Stimulated activated effector memory CD8-positive, alpha-beta T cell treated with anti-CD3 and anti-CD28 coated beads, Interleukin-12 subunit alpha, Interleukin-12 subunit beta, amount 100 ng/mL, for 72 hours (primary cell): ENCODE data around the gene CIDEA.
"Not testable (repeated sequence)": the region's sequence is repeated elsewhere in the genome, so short reads cannot be mapped to it uniquely, and the experiment has no call there.

ENCODE experiments used
- ATAC-seq: fragments of 150-1000 bp; cut with Tn5 transposase; 2 replicates; pipeline ENCODE4 v1.10.0; 2021
- DNase-seq, 2 donors: peaks; one replicate each; pipeline ENCODE4 v3.0.0; 2021 to 2022; ENCODE audit warnings: low spot score in 2 of 2
- H3K27ac Mint-ChIP-seq: one replicate; pipeline ENCODE4 v1.8.0; 2022; ENCODE audit warnings: mild to moderate bottlenecking, mixed read lengths
- H3K36me3 Mint-ChIP-seq: one replicate; pipeline ENCODE4 v1.8.0; 2022; ENCODE audit warnings: mild to moderate bottlenecking, mixed read lengths
- H3K4me1 Mint-ChIP-seq: one replicate; pipeline ENCODE4 v1.8.0; 2022; ENCODE audit warnings: mixed read lengths
- H3K4me3 Mint-ChIP-seq: one replicate; pipeline ENCODE4 v1.8.0; 2022; ENCODE audit warnings: mild to moderate bottlenecking, mixed read lengths
- H3K9me3 Mint-ChIP-seq: one replicate; pipeline ENCODE4 v1.8.0; 2022; ENCODE audit warnings: mixed read lengths

The CIDEA gene

DNA sequence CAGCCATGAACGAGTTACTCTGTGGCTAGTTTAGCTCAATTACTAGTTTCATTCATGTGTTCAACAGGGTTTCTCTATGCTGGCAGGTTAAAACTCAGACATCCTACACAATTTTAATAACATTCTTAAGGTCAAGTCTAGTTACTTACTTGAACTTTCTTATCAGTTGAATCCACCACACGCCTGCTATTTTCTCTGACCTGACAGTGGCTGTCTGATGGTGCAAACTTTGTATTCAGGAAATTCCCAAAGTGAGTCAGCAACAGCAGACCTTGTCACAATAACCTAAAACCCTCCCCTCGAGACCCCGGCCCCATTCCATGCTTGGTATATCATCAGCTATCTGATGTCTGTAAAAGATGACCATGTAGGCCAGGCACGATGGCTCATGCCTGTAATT is 20.8 kb upstream of the CIDEA start:
- no peaks in the 10 kb centered on the region for H3K4me1 Mint-ChIP-seq
- DNase-seq (no peak), ATAC-seq (no peak)
- H3K27ac Mint-ChIP-seq: no peak overlapping the region
- no peak overlapping the region for H3K4me3 Mint-ChIP-seq
- H3K9me3 Mint-ChIP-seq: no peaks in the 10 kb centered on the region
- no peaks in the 10 kb centered on the region for H3K36me3 Mint-ChIP-seq

DNA sequence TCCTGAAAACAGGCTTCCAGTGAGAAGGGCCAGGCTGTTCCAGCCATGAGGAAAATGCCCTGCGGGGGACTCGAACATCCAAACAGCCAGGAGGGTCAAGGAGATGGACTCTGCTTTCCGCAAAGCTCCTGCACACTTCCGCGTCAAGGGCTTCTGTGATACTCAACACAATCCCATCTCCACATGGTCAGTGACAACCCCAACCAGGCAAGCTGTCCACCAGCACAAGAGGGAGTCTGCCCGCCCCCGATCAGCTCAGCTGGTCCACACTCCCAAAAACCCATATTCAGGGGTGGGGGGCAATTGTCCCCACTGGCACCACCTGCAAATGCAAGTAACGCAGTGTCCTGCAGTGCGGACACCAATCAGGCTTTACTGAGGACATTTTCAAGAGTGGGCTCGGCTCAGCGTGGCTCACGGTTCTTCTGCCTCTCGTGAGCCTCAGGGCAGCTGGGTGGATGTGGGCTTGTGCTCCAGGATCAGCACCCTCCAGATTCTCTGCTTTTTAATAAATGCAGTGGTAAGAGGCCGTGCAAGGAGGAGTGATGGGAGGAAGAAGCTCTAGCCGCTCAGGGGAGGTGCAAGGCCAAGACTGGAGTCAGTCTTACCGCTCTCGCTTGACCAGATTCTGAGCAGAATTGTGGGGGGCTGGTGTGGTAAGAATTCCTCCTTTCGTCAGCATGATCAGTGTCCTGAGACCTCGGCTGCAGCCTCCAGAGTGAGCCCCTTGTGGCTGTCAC is 19.5 kb upstream of the CIDEA start:
- H3K9me3 Mint-ChIP-seq: no peaks in the 10 kb centered on the region
- DNase-seq: no peak
- no peak overlapping the region for H3K27ac Mint-ChIP-seq
- no peaks in the 10 kb centered on the region for H3K36me3 Mint-ChIP-seq
- ATAC-seq: no peak
- H3K4me1 Mint-ChIP-seq: no peaks in the 10 kb centered on the region
- no peak overlapping the region for H3K4me3 Mint-ChIP-seq

DNA sequence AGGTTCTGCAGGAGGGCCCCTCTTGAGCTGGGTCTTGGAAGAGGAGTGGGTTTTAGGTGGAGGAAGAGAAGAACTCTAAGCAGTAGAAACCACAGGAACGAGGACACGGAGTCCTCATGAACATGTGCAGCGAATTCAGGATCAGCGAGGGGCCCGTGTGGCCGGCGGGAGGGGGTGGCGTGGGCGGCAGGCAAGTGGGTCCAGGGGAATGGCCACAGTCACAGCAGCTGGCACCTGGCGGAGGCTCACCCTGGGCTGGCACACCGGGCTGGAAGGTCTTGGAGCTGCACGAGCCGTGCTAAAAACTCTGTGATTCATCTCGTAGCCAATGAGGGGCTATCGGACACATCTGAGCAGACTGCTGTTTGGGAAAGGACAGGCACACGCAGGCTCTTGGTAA is 18.0 kb upstream of the CIDEA start:
- no peak for ATAC-seq

DNA sequence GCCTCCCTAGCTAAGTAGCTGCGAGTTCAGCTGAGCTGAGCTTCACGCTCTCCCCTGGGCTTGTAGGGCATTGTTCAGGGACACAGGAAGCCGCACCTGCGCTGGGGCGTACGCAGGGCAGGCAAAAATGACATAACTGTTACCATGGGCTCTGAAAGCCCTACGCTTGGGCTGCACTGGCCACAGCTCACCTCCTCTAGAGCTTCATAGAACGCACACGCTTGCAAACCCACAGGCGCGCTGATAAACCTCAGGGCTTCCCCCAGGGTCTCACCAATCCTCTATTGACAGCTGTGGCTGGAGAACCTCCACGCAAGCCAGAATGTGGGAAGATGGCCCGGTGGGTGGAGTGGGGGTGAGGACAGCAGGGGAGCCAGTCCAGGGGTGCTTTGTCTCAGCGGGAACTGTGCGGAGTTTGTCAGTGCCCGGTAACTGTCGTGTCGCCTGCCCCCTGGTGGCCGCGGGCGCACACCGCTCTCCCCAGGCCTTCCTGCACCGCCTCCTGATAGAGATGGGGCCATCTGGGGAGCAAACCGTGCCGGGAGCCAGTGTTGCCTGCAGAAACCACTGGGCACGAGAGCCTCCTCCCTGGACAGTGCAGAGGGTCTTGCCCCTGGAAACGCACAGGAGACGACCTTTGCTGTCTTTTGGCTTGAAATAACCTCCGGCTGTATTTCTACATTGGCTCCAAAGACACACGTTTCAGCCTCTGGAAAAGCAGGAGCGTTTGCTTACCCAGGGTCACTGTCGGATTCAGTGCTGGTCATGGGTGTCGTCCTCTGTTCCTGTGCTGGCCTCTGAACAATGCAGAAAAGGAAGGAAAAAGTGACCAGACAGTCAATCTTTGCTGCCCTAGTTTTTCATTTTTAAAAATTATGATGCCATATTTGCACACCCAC is 17.0 kb upstream of the CIDEA start:
- Mint-ChIP-seq H3K4me1 (no peaks in the 10 kb centered on the region), H3K4me3 (no peak overlapping the region), H3K27ac (no peak overlapping the region), H3K9me3 (no peaks in the 10 kb centered on the region), H3K36me3 (no peaks in the 10 kb centered on the region)
- peak; percentile 65 to 88 for DNase-seq
- ATAC-seq: peak; percentile 90

More for the DNA sequence above, 18.0 kb upstream of the CIDEA start:
- Mint-ChIP-seq H3K36me3 (no peaks in the 10 kb centered on the region), H3K4me1 (no peaks in the 10 kb centered on the region), H3K4me3 (no peak overlapping the region), H3K27ac (no peak overlapping the region), H3K9me3 (no peaks in the 10 kb centered on the region)
- DNase-seq: no peak

DNA sequence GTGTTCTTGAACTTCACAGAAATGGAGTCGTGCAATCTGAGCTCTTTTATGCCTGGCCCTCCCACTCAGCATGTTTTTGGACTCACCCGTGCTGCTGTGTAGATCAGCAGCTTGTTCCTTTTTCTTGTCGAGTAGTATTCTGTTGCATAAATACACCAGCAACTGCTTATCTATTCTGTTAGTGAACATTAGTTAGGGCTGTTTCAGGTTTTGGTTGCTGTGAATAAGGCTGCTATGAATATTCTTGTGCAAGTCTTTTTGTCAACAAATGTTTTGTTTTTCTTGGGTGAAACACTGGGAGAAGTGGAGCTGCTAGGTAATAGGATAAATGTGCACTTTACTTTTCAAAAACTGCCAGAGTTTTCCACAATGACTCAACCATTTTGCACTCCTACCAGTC is 15.3 kb upstream of the CIDEA start:
- DNase-seq: no peak
- Mint-ChIP-seq H3K4me1 (no peaks in the 10 kb centered on the region), H3K27ac (no peak overlapping the region), H3K4me3 (no peak overlapping the region), H3K36me3 (no peaks in the 10 kb centered on the region), H3K9me3 (no peaks in the 10 kb centered on the region)
- ATAC-seq: no peak

DNA sequence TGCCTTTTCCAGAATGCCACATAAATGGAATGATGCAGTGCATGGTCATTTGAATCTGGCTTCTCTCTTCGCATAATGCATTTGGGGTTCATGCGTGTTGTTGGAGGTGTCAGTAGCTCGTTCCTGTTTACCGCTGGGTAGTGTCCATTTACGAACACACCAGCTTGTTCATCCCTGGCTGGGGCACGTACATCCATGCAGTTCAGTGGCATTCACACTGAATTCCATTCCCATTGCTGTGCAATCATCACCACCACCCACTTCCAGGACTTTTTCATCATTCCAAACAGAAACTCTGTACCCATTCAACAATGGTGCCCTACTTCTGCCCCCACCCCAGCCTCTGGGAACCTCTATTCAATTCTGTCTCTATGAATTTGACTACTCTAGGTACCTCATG is 14.7 kb upstream of the CIDEA start:
- ATAC-seq (no peak), DNase-seq (no peak)
- H3K4me1 Mint-ChIP-seq: no peaks in the 10 kb centered on the region
- no peaks in the 10 kb centered on the region for H3K9me3 Mint-ChIP-seq
- H3K27ac Mint-ChIP-seq: no peak overlapping the region
- no peak overlapping the region for H3K4me3 Mint-ChIP-seq
- no peaks in the 10 kb centered on the region for H3K36me3 Mint-ChIP-seq

DNA sequence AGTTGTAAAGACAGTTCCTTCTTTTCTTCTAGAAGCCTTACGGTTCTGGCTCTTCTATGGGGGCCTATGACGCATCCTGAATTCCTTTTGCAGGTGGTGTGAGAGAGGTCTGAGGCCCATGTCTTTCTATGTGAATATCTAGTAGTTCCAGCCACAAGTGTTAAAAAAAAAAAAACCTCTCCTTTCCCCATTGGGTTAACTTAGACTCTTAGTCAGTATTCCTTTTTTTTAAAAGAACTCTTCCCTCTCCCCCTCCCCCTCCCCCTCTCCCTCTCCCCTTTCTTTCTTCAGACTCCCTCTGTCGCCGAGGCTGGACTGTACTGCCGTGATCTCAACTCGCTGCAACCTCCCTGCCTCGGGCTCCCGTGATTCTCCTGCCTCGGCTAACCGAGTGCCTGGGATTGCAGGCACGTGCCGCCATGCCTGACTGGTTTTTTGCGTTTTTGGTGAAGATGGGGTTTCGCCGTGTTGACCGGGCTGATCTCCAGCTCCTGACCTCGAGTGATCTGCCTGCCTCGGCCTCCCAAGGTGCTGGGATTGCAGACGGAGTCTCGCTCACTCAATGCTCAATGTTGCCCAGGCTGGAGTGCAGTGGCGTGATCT is 11.4 kb upstream of the CIDEA start:
- ATAC-seq: no peak
- H3K9me3 Mint-ChIP-seq: no peaks in the 10 kb centered on the region
- H3K4me1 Mint-ChIP-seq: no peaks in the 10 kb centered on the region
- no peak overlapping the region for H3K4me3 Mint-ChIP-seq
- no peak for DNase-seq
- H3K36me3 Mint-ChIP-seq: no peaks in the 10 kb centered on the region
- no peak overlapping the region for H3K27ac Mint-ChIP-seq

DNA sequence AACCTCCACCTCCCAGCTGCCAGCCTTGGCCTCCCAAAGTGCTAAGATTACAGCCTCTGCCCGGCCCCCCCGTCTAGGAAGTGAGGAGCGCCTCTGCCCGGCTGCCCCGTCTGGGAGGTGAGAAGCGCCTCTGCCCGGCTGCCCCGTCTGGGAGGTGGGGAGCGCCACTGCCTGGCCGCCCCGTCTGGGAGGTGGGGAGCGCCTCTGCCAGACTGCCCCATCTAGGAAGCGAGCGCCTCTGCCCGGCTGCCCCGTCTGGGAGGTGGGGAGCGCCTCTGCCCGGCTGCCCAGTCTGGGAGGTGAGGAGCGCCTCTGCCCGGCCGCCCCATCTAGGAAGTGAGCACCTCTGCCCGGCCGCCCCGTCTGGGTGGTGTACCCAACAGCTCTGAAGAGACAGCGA is 10.9 kb upstream of the CIDEA start:
- not testable (repeated sequence) for H3K27ac Mint-ChIP-seq, H3K9me3 Mint-ChIP-seq, H3K36me3 Mint-ChIP-seq, H3K4me3 Mint-ChIP-seq, DNase-seq, ATAC-seq, H3K4me1 Mint-ChIP-seq

DNA sequence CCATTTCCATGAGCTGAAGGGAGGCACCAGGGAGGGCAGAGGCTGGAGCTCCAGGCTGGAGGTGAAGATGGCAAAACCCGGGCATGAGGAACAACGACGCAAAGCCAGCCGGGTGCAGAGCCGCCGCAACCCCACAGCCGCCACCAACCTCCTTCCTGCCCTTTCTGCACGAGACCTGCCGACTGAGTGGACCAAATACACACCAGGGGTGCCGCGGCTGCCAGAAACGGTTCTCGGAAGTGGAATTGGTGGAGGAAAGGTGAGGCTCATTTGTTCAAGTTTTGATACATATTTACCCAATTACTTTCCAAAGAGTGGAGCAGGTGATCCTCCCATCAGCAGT is 8.4 kb upstream of the CIDEA start:
- no peaks in the 10 kb centered on the region for H3K9me3 Mint-ChIP-seq
- H3K36me3 Mint-ChIP-seq: no peaks in the 10 kb centered on the region

DNA sequence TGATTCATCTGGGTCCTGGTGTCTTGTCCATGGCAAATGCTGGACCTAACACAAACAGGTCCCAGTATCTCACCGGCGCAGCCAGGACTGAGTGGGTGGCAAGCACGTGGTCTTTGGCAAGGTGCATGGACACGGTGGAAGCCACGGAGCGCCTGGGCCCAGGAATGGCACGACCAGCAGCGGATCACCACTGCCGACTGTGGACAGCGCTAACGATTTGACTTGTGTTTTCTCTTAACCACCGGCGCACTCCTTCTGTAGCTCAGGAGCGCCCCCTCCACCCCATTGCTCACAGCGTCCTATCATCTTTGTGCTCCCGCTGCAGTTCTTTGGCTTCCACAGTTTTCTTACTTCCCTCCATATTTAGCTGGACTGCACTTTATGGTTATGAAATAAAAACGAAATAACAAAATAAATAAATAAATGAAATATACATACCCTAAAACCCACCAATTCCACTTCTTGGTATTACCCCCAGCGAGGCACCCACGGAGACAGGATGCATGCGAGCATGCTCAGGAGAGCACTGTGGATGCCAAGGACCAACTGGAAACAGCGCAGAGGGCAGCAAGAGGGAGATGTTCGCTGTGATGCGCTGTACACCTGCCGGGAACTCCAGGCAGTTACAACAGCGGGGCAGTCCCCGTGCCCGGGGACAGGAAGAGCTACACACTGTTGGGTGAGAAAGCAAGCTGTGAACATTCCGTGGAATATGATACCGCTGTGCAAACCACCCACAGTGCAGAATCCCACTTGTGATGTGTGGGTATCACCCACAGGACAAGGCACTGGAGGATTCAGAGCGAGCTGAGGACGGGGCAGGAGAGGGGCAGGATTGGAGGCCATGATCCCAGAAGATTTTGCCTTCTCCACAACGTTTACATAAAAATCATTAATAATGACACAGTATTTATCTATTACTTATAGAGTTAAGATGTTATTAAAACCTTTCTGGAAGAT is 7.0 kb upstream of the CIDEA start:
- ATAC-seq (no peak), DNase-seq (no peak)
- H3K9me3 Mint-ChIP-seq: no peaks in the 10 kb centered on the region
- H3K4me3 Mint-ChIP-seq: no peak overlapping the region
- H3K36me3 Mint-ChIP-seq: no peaks in the 10 kb centered on the region
- no peaks in the 10 kb centered on the region for H3K4me1 Mint-ChIP-seq
- H3K27ac Mint-ChIP-seq: no peak overlapping the region

More for the DNA sequence above, 8.4 kb upstream of the CIDEA start:
- no peak for ATAC-seq
- no peak for DNase-seq
- Mint-ChIP-seq H3K4me3 (no peak overlapping the region), H3K27ac (no peak overlapping the region), H3K4me1 (no peaks in the 10 kb centered on the region)

DNA sequence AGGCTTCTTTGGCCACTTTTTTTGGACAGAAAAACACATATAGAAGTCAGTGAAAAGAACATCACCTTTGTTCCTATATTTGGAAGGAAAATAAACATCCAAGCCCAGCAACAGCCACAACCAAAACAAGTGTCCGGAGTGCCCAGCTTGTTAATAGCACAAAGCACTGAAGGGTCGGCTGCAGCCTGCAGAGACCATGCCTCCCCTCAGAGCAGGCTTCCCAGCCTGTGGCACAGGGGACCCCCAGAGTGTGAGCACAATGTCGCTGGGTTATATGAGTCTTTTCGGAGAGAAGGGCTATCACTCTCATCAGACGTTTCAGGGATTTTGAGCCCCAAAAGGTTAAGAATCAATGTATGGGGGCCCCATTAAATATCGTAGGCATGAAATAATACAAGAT is 6.2 kb upstream of the CIDEA start:
- Mint-ChIP-seq H3K27ac (no peak overlapping the region), H3K36me3 (no peaks in the 10 kb centered on the region), H3K9me3 (no peaks in the 10 kb centered on the region), H3K4me1 (no peaks in the 10 kb centered on the region), H3K4me3 (no peak overlapping the region)
- ATAC-seq: no peak
- no peak for DNase-seq

DNA sequence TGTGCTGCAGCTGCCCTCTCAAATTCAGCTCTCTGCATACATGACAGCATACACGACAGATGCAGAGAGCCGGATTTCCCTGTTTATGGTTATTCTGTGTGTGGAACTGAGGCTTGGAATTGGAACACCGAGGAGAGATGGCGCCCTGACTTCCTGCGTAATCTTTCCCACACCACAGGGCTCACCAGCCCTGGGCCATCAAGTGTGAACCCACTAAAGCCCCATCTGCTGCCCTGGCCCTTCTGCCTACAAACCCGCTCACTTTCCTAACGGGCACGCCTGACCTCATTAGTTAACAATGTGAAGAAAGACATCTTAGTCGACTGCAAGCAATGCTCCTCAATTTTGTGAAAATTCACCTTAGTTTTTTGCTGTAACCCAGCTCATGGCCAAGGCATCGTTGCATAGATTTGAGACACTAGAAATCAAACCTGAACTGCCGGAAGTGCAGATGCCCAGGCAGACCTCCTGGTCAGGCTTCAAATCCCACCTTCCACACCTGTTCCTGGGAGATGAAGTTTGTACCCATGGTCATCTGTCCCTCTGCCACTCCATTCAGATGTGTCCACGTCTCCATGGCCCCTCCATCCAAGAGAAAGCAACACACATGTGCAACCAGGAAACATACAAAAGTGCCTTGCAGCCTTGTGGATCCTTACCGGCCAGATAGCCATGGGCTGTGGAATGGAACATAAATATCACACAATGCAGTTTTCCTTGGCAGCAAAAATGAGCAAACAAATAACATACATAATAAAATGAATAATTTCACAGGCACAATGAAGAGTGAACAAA is 5.0 kb upstream of the CIDEA start:
- ATAC-seq: no peak
- Mint-ChIP-seq H3K4me1 (no peaks in the 10 kb centered on the region), H3K27ac (no peak overlapping the region), H3K36me3 (no peaks in the 10 kb centered on the region), H3K4me3 (no peak overlapping the region), H3K9me3 (no peaks in the 10 kb centered on the region)
- DNase-seq: no peak

DNA sequence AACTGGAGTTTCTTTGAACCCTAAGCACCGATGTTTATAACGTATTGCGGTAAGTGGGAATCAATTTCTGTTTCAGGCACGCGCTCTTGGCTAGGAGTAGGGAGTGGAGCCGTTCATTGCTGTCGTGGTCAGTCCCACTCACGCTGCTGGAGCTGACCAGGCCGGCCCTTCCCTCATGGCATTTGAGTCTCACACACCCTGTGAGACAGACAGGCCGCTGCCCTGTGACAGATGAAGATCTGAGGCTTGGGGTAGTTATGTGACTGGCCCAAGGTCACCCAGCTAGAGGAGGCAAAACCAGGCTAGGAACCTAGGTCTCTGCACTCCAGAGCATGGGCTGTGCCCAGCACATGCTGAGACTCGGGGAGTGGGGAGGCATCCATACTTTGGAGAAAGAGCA is 2.9 kb upstream of the CIDEA start:
- no peaks in the 10 kb centered on the region for H3K9me3 Mint-ChIP-seq
- no peaks in the 10 kb centered on the region for H3K4me1 Mint-ChIP-seq
- H3K27ac Mint-ChIP-seq: no peak overlapping the region
- ATAC-seq (no peak), DNase-seq (no peak)
- no peak overlapping the region for H3K4me3 Mint-ChIP-seq
- H3K36me3 Mint-ChIP-seq: no peaks in the 10 kb centered on the region

DNA sequence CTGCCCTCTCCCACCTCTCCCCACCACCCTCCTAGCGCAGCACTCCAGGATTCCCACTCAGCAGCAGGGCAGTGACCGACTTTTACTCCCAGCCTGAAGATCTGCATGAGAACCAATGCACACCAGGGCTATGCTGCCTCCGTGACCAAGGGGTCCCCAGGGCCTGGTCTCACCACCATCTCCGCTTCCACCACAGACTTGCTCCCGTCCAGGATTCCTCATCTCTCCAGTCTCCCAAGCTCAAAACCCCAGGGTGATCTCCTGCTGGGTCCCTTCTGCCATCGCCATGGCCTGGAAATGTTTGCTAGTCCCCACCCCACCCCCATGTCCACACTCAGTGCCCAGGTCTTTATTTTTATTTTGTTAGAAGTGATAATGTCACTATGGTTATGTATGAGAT is 2.1 kb upstream of the CIDEA start:
- Mint-ChIP-seq H3K27ac (no peak overlapping the region), H3K36me3 (no peaks in the 10 kb centered on the region), H3K9me3 (no peaks in the 10 kb centered on the region), H3K4me1 (no peaks in the 10 kb centered on the region), H3K4me3 (no peak overlapping the region)
- no peak for ATAC-seq
- no peak for DNase-seq
